ENCODE measurements around the gene MPP3.

The MPP3 gene

GRCh38 chr17:43759836-43760235 lies 73.1 kb downstream of the MPP3 start:
- no peaks in the 10 kb centered on the region for H3K36me3 ChIP-seq (ENCODE audit: control insufficient read depth, low read length)
- no peak overlapping the region for H3K4me2 ChIP-seq (ENCODE audit: low read length)
- H4K20me1 ChIP-seq (ENCODE audit: control insufficient read depth, insufficient read depth, low read depth, low read length) = no peaks in the 10 kb centered on the region
- H3K27ac ChIP-seq (ENCODE audit: low read depth, low read length) = no peak overlapping the region
- no peak overlapping the region for H3K4me3 ChIP-seq (ENCODE audit: low read length)
- no peaks in the 10 kb centered on the region for H3K9me2 ChIP-seq (replicated peaks; ENCODE audit: control insufficient read depth, low read length)
- no peaks in the 10 kb centered on the region for H3K27me3 ChIP-seq (ENCODE audit: control insufficient read depth, low read length)
- H3F3A ChIP-seq (ENCODE audit: control insufficient read depth, insufficient read depth) = no peaks in the 10 kb centered on the region
- TF ChIP-seq EZH2phosphoT487 (IDR thresholded peaks at IDR 0.05; ENCODE audit: borderline replicate concordance, low read length) = no peak
- no peak for TF ChIP-seq CTCF (IDR thresholded peaks at IDR 0.05; ENCODE audit: low read depth, low read length, poor library complexity, severe bottlenecking)
- H3K4me1 ChIP-seq (ENCODE audit: control insufficient read depth, low read length) = no peaks in the 10 kb centered on the region
- H3K9me3 ChIP-seq (ENCODE audit: control insufficient read depth, insufficient read depth, low read length) = no peaks in the 10 kb centered on the region
- H3K79me2 ChIP-seq (ENCODE audit: control insufficient read depth, low read length) = no peaks in the 10 kb centered on the region

DNA sequence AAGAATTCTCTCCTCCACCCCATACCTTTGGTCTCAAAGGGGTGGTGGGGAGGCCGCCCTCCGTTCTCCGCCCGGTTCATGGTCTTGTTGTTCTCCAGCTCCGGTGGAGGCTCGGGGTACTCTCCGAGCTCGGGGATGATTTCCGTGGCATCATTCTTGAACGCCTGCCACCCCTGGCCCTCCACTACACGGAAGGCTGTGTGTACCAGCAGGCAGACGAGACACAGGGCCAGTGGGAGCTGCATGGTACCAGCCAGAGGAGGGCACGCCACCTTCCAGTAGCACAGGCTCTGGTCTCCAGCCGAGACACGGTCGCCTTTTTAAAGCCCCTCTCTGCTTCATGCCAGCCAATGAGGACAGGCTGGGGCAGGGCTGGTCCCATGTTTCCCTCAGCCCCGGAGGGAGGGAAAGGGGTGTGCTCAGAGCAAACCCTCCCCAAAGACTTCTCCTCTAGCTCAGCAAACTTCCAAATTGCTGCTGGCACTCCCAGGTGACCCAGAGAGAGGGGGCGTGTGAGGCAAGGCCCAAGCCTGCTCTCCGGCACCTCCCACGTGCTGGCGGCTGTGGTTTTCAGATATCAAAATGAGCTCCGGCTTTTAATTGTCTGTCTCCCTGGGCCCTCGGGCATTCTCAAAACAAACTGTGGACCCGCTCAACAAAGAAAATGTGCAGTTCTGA lies 74.3 kb downstream of the MPP3 start, which contains the start of gene SOST:
TSS of gene SOST (minus strand) at position 295 of the 678 bp plus-strand sequence. CDS start at position 245, 50 bp downstream.
- H3F3A ChIP-seq (ENCODE audit: control insufficient read depth, insufficient read depth) = no peaks in the 10 kb centered on the region

GRCh38 chr17:43758086-43758485 lies 74.9 kb downstream of the MPP3 start:
- Histone ChIP-seq H3K9me3 (ENCODE audit: control insufficient read depth, insufficient read depth, low read length) (no peaks in the 10 kb centered on the region), H3K36me3 (ENCODE audit: control insufficient read depth, low read length) (no peaks in the 10 kb centered on the region), H3K4me3 (ENCODE audit: low read length) (no peak overlapping the region), H3F3A (ENCODE audit: control insufficient read depth, insufficient read depth) (no peaks in the 10 kb centered on the region), H4K20me1 (ENCODE audit: control insufficient read depth, insufficient read depth, low read depth, low read length) (no peaks in the 10 kb centered on the region), H3K27me3 (ENCODE audit: control insufficient read depth, low read length) (no peaks in the 10 kb centered on the region), H3K79me2 (ENCODE audit: control insufficient read depth, low read length) (no peaks in the 10 kb centered on the region), H3K9me2 (replicated peaks; ENCODE audit: control insufficient read depth, low read length) (no peaks in the 10 kb centered on the region), H3K4me2 (ENCODE audit: low read length) (no peak overlapping the region), H3K4me1 (ENCODE audit: control insufficient read depth, low read length) (no peaks in the 10 kb centered on the region), H3K27ac (ENCODE audit: low read depth, low read length) (no peak overlapping the region)
- no peak for TF ChIP-seq CTCF (IDR thresholded peaks at IDR 0.05; ENCODE audit: low read depth, low read length, poor library complexity, severe bottlenecking)
- no peak for TF ChIP-seq EZH2phosphoT487 (IDR thresholded peaks at IDR 0.05; ENCODE audit: borderline replicate concordance, low read length)

More for the DNA sequence above, 74.3 kb downstream of the MPP3 start, which contains the start of gene SOST:
- H3K27ac ChIP-seq (ENCODE audit: low read depth, low read length) = no peak within 1 kb of the TSS
- no peak within 1 kb of the TSS for H3K4me3 ChIP-seq (ENCODE audit: low read length)
- no peak within 1 kb of the TSS for H3K4me2 ChIP-seq (ENCODE audit: low read length)
- no peaks in the 10 kb centered on the region for H3K4me1 ChIP-seq (ENCODE audit: control insufficient read depth, low read length)
- no peaks in the 10 kb centered on the region for H3K36me3 ChIP-seq (ENCODE audit: control insufficient read depth, low read length)
- TF ChIP-seq EZH2phosphoT487 (IDR thresholded peaks at IDR 0.05; ENCODE audit: borderline replicate concordance, low read length) = no peak
- no peak for TF ChIP-seq CTCF (IDR thresholded peaks at IDR 0.05; ENCODE audit: low read depth, low read length, poor library complexity, severe bottlenecking)
- no peaks in the 10 kb centered on the region for H3K9me2 ChIP-seq (replicated peaks; ENCODE audit: control insufficient read depth, low read length)
- H3K79me2 ChIP-seq (ENCODE audit: control insufficient read depth, low read length) = no peaks in the 10 kb centered on the region
- H3K9me3 ChIP-seq (ENCODE audit: control insufficient read depth, insufficient read depth, low read length) = no peaks in the 10 kb centered on the region
- no peaks in the 10 kb centered on the region for H3K27me3 ChIP-seq (ENCODE audit: control insufficient read depth, low read length)
- H4K20me1 ChIP-seq (ENCODE audit: control insufficient read depth, insufficient read depth, low read depth, low read length) = no peaks in the 10 kb centered on the region

Measured in DOHH2 (cell line).